Endothelial cell of umbilical vein (primary cell): ENCODE data around the gene SERPINB13. TPM values are rescaled to one million over a fixed set of nuclear protein-coding genes. Genes with fewer than 3 reads are reported as not detected.

Experiments
- BruUV-seq: library from RNA; stranded (reverse); fragments of 400-500 nt; replicated peaks from 2 replicates; lab custom pipeline; 2021; lab: Mats Ljungman, UMichigan
- CTCF ChIA-PET: fragments of 300-600, 350-600 bp; sonication (Branson Sonifier 250); formaldehyde crosslinking; loops from one replicate; lab custom pipeline; 2021; ENCODE audit warnings: antibody characterized with exemption, inconsistent platforms; lab: Charles Lee
- POLR2A ChIA-PET: fragments of 300-600, 350-600 bp; sonication (Branson Sonifier 250); formaldehyde crosslinking; loops from one replicate; lab custom pipeline; 2021; ENCODE audit warnings: antibody characterized with exemption, inconsistent platforms; lab: Charles Lee
- DNase-seq: peaks from one replicate; pipeline ENCODE4 v3.0.0-alpha.2; 2011; ENCODE audit warnings: low read depth, low spot score
- FAIRE-seq: peaks from 2 replicates; lab custom pipeline; 2011; peaks lifted over from hg19 to GRCh38; lab: Jason Lieb, UNC
- H2AFZ ChIP-seq: 2 replicates; pipeline ENCODE4 v1.6.0; 2012; ENCODE audit warnings: low read depth, low read length, control low read depth, inconsistent platforms
- H3K27ac ChIP-seq: 2 replicates; pipeline ENCODE4 v1.5.1; 2011; ENCODE audit warnings: low read depth, mild to moderate bottlenecking, control low read depth, low read length, moderate library complexity; ENCODE audit not compliant: insufficient read depth
- H3K27me3 ChIP-seq, 2 experiments: 2 replicates each; pipeline versions ENCODE4 v1.6.0 to v1.6.1; 2011; ENCODE audit warnings: low read length in 2 of 2, mixed read lengths in 1 of 2; ENCODE audit not compliant: control insufficient read depth in 2 of 2, insufficient read depth in 2 of 2
- H3K36me3 ChIP-seq, 2 experiments: 2 replicates in 1 of 2; 3 replicates in 1 of 2; pipeline ENCODE4 v1.5.1; 2011; ENCODE audit warnings: low read length in 2 of 2, mild to moderate bottlenecking in 1 of 2, moderate library complexity in 1 of 2; ENCODE audit not compliant: control insufficient read depth in 2 of 2, insufficient read depth in 2 of 2; ENCODE audit errors: extremely low read depth in 1 of 2
- H3K4me1 ChIP-seq: 3 replicates; pipeline ENCODE4 v1.5.1; 2011; ENCODE audit warnings: mild to moderate bottlenecking, low read length; ENCODE audit not compliant: control insufficient read depth, insufficient read depth; ENCODE audit errors: extremely low read depth
- H3K4me2 ChIP-seq: 2 replicates; pipeline ENCODE4 v1.6.1; 2011; ENCODE audit warnings: low read length, control low read depth, mixed read lengths; ENCODE audit not compliant: insufficient read depth
- H3K4me3 ChIP-seq, 3 experiments: fragments of 200-600 bp in 1 of 3; sonication (generic), shearing (Covaris generic) in 1 of 3; replicated peaks in 1 of 3; 2 replicates each; pipeline ENCODE4 v1.5.1; 2011 to 2016; ENCODE audit warnings: control low read depth in 3 of 3, low read length in 3 of 3, mild to moderate bottlenecking in 2 of 3, inconsistent platforms in 1 of 3, low read depth in 1 of 3, moderate library complexity in 1 of 3; ENCODE audit not compliant: insufficient read depth in 1 of 3
- H3K79me2 ChIP-seq: 2 replicates; pipeline ENCODE4 v1.6.0; 2012; ENCODE audit warnings: low read length, inconsistent platforms; ENCODE audit not compliant: control insufficient read depth, insufficient read depth
- H3K9ac ChIP-seq: replicated peaks from 2 replicates; pipeline ENCODE3; 2011; ENCODE audit warnings: low read length, control low read depth; ENCODE audit not compliant: insufficient read depth; ENCODE audit errors: extremely low read depth
- H3K9me1 ChIP-seq: replicated peaks from 3 replicates; pipeline ENCODE4 v1.6.0; 2011; ENCODE audit warnings: mild to moderate bottlenecking, low read length; ENCODE audit not compliant: control insufficient read depth, insufficient read depth; ENCODE audit errors: extremely low read depth
- H3K9me3 ChIP-seq: replicated peaks from 2 replicates; pipeline ENCODE4 v1.5.1; 2012; ENCODE audit warnings: low read length, inconsistent platforms; ENCODE audit not compliant: control insufficient read depth, insufficient read depth
- H4K20me1 ChIP-seq: replicated peaks from 2 replicates; pipeline ENCODE3; 2011; ENCODE audit warnings: mild to moderate bottlenecking, low read length; ENCODE audit not compliant: control insufficient read depth, insufficient read depth; ENCODE audit errors: extremely low read depth
- FOS ChIP-seq: IDR thresholded peaks from 2 replicates; pipeline ENCODE4 v1.6.1; 2011; ENCODE audit warnings: mild to moderate bottlenecking, low read length, moderate library complexity, borderline replicate concordance; ENCODE audit not compliant: insufficient read depth
- dilution Hi-C: fragments of 300-500 bp; cut with MboI; formaldehyde crosslinking; loops from one replicate; pipeline ENCODE4 v1.15.0; 2019; ENCODE audit warnings: low sequenced_read_pairs; ENCODE audit not compliant: extremely low pct_ligation_motif_present
- intact Hi-C: fragments of 100-400 bp; cut with micrococcal nuclease; formaldehyde crosslinking; loops from one replicate; pipeline ENCODE4 v1.10.0; 2022
- polyA plus RNA-seq, 4 experiments: library from polyadenylated mRNA; depleted of rRNA in 3 of 4; stranded (reverse) in 3 of 4; unstranded in 1 of 4; fragments of >200 nt; gene quantifications; 2 replicates each; pipeline versions ENCODE4 v1.2.1 to v1.2.3, GENCODE V29; 2011 to 2012; ENCODE audit warnings: missing spikeins in 1 of 4
- total RNA-seq: library from RNA; stranded (reverse); gene quantifications from 2 replicates; pipeline ENCODE4 v1.2.3, GENCODE V29; 2021
- TF ChIP-seq, protein P1 (sequence below), 2 donors: IDR thresholded peaks; 1 replicate in 1 of 2; 2 replicates in 1 of 2; pipeline ENCODE4 v1.5.1; 2011; ENCODE audit warnings: low read length in 2 of 2, mild to moderate bottlenecking in 2 of 2, moderate library complexity in 2 of 2, control low read depth in 1 of 2, inconsistent platforms in 1 of 2, low read depth in 1 of 2; ENCODE audit not compliant: insufficient read depth in 1 of 2; ENCODE audit errors: extremely low read depth in 1 of 2

SERPINB13 gene
- total and polyA plus RNA-seq, 2 donors (not counting 3 experiments of a cell fraction or from before 2014, with no cell fraction given), result not detected

GRCh38 chr18:63606526-63606925 lies 19.4 kb downstream of the SERPINB13 start:
- H3K4me1 ChIP-seq, result no peaks in the 10 kb centered on the region
- CTCF ChIA-PET, result interaction anchor here (1.0 kb wide), 1 partner anchor 29 kb away, joined by 3 read pairs; no protein-coding TSS in a partner anchor
- BruUV-seq, result no TSS peak
- no peak overlapping the region for H2AFZ ChIP-seq
- no peaks in the 10 kb centered on the region for H3K36me3 ChIP-seq
- TF ChIP-seq FOS, result no peak
- TF ChIP-seq, protein P1, sequence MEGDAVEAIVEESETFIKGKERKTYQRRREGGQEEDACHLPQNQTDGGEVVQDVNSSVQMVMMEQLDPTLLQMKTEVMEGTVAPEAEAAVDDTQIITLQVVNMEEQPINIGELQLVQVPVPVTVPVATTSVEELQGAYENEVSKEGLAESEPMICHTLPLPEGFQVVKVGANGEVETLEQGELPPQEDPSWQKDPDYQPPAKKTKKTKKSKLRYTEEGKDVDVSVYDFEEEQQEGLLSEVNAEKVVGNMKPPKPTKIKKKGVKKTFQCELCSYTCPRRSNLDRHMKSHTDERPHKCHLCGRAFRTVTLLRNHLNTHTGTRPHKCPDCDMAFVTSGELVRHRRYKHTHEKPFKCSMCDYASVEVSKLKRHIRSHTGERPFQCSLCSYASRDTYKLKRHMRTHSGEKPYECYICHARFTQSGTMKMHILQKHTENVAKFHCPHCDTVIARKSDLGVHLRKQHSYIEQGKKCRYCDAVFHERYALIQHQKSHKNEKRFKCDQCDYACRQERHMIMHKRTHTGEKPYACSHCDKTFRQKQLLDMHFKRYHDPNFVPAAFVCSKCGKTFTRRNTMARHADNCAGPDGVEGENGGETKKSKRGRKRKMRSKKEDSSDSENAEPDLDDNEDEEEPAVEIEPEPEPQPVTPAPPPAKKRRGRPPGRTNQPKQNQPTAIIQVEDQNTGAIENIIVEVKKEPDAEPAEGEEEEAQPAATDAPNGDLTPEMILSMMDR (IDR thresholded peaks at IDR 0.05; ENCODE audit: extremely low read depth in 1 of 2, insufficient read depth in 1 of 2, low read depth in 1 of 2, low read length in 2 of 2), result no peak
- no peaks in the 10 kb centered on the region for H3K27me3 ChIP-seq
- intact Hi-C loops (no loop called here), dilution Hi-C loops (no loop called here)
- POLR2A ChIA-PET, result no interaction called here
- no peak overlapping the region for H3K4me2 ChIP-seq
- H3K9me3 ChIP-seq, result no peaks in the 10 kb centered on the region
- FAIRE-seq, result no peak
- H3K79me2 ChIP-seq, result no peaks in the 10 kb centered on the region
- no peak overlapping the region for H3K9ac ChIP-seq
- no peaks in the 10 kb centered on the region for H4K20me1 ChIP-seq
- no peak overlapping the region for H3K27ac ChIP-seq
- H3K9me1 ChIP-seq, result no peaks in the 10 kb centered on the region
- H3K4me3 ChIP-seq, result no peak overlapping the region
- DNase-seq, result no peak

- Histone ChIP-seq H3K9me3 (no peaks in the 10 kb centered on the region), H3K4me3 (no peak overlapping the region), H4K20me1 (no peaks in the 10 kb centered on the region), H3K27me3 (no peaks in the 10 kb centered on the region), H3K4me1 (no peaks in the 10 kb centered on the region), H3K79me2 (no peaks in the 10 kb centered on the region), H3K9me1 (no peaks in the 10 kb centered on the region), H3K27ac (no peak overlapping the region), H3K4me2 (no peak overlapping the region), H2AFZ (no peak overlapping the region), H3K9ac (no peak overlapping the region), H3K36me3 (no peaks in the 10 kb centered on the region)
- ChIA-PET CTCF (no interaction called here), POLR2A (no interaction called here)
- no peak for TF ChIP-seq FOS
- dilution Hi-C loops (no loop called here), intact Hi-C loops (no loop called here)
- no peak for DNase-seq
- no peak for FAIRE-seq
- BruUV-seq, result no TSS peak
Measured at GRCh38 chr18:63613420-63613819, 26.3 kb downstream of the SERPINB13 start.
